SU-DHL-6 (cell line): ENCODE measurements around the gene ITPK1.

Experiments
- H2AFZ ChIP-seq: fragments of 200-600 bp; sonication (generic); 2 replicates; pipeline ENCODE4 v1.6.1; 2014; ENCODE audit warnings: low read depth, mild to moderate bottlenecking, moderate library complexity, mixed read lengths, antibody characterized with exemption, low read length; ENCODE audit not compliant: severe bottlenecking
- H3F3A ChIP-seq: fragments of 200-600 bp; shearing (Covaris generic); 2 replicates; pipeline ENCODE4 v1.6.0; 2016; ENCODE audit warnings: antibody characterized with exemption, mild to moderate bottlenecking; ENCODE audit not compliant: insufficient read depth
- H3K27ac ChIP-seq: fragments of 200-600 bp; sonication (generic); 2 replicates; pipeline ENCODE4 v1.5.1; 2016; ENCODE audit warnings: low read depth, mild to moderate bottlenecking, low read length, moderate library complexity, mixed read lengths
- H3K27me3 ChIP-seq: fragments of 200-600 bp; sonication (generic), shearing (Covaris generic); 2 replicates; pipeline ENCODE4 v1.6.0; 2014; ENCODE audit warnings: mild to moderate bottlenecking, low read length
- H3K36me3 ChIP-seq: fragments of 200-600 bp; sonication (generic); 2 replicates; pipeline ENCODE4 v1.6.1; 2014; ENCODE audit warnings: mild to moderate bottlenecking, low read length, mixed read lengths
- H3K4me2 ChIP-seq: fragments of 300-600, 200-600 bp; shearing (Covaris generic), sonication (generic); 2 replicates; pipeline ENCODE4 v1.6.0; 2014; ENCODE audit warnings: low read length, low read depth, mild to moderate bottlenecking; ENCODE audit not compliant: poor library complexity, severe bottlenecking
- H3K4me3 ChIP-seq: fragments of 200-600 bp; sonication (generic); 2 replicates; pipeline ENCODE4 v1.5.1; 2014; ENCODE audit warnings: antibody characterized with exemption, low read length, mild to moderate bottlenecking, mixed read lengths; ENCODE audit not compliant: insufficient read depth, poor library complexity, severe bottlenecking
- H3K79me2 ChIP-seq: fragments of 200-600 bp; sonication (generic); 2 replicates; pipeline ENCODE4 v1.6.1; 2014; ENCODE audit warnings: mild to moderate bottlenecking, low read length, moderate library complexity; ENCODE audit not compliant: insufficient read depth
- H3K9ac ChIP-seq: fragments of 200-600 bp; sonication (generic); 2 replicates; pipeline ENCODE4 v1.7.0; 2014; ENCODE audit warnings: mild to moderate bottlenecking, low read length
- H3K9me2 ChIP-seq: fragments of 200-600 bp; sonication (generic); replicated peaks from 2 replicates; pipeline ENCODE4 v1.6.1; 2014; ENCODE audit warnings: low read length; ENCODE audit not compliant: insufficient read depth
- H3K9me3 ChIP-seq: fragments of 200-600 bp; sonication (generic); 2 replicates; pipeline ENCODE4 v1.6.1; 2014; ENCODE audit warnings: low read length, mixed read lengths; ENCODE audit not compliant: insufficient read depth
- H4K20me1 ChIP-seq: fragments of 200-600 bp; sonication (generic); 2 replicates; pipeline ENCODE4 v1.6.1; 2014; ENCODE audit warnings: low read depth, mild to moderate bottlenecking, antibody characterized with exemption, low read length, moderate library complexity, mixed read lengths
- CTCF ChIP-seq: fragments of 200-600 bp; sonication (generic); IDR thresholded peaks from one replicate; pipeline ENCODE4 v1.5.1; 2017; ENCODE audit warnings: antibody characterized with exemption, mild to moderate bottlenecking, low read length, moderate library complexity; ENCODE audit not compliant: insufficient read depth, poor library complexity, severe bottlenecking
- EZH2phosphoT487 ChIP-seq: fragments of 200-600 bp; sonication (generic), shearing (Covaris generic); conservative IDR thresholded peaks from 2 replicates; pipeline ENCODE4 v1.6.1; 2018; ENCODE audit warnings: mild to moderate bottlenecking, antibody characterized with exemption, low read length, moderate library complexity, mixed read lengths

The ITPK1 gene

DNA sequence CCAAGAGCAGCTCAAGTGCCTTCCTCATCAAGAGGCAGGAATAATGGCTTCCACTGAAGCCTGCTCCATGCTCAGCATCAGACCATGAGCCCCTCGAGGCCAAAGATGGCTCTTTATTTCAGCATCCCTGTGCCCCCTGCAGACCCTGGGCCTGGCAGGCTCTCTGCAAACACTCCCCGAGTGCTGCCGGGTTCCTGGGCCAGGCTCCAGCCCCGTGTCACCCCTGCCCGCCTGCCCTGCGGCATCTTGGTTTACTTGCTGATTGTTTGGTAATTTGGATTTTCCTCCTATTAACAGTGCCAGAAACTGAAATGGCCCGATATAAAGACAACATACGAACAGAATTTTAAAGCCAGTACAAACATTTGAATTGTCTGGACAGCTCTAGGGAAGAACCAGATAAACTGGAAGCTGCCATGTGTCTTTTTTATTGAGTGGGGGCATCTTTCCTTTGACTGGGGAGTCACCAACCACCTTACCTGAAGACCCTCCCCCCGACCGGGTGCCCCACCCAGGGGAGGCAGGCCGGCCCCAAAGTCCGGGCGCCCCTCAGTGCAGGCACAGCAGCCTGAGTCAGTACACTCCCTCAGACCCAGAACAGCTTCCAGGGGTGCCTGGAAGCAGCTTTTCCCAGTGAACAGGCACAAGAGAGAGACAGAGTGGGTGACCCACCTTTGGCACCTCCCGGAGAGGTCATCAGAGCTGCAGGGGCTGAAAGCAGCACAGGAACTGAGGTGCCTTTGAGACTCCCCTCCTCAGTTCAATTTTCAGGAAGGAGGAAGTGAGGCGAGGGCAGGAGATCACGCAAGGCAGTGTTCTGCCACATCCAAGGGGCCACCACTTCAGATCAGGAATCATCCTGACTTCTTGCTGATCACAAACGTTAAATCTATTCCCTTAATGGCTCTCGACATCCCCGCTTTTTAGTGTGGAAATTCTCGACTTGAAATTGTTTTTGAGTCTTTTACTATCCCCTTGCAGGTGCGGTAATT is 30.6 kb downstream of the ITPK1 start:
- no peak overlapping the region for H3K4me3 ChIP-seq
- no peak overlapping the region for H2AFZ ChIP-seq
- H4K20me1 ChIP-seq = no peaks in the 10 kb centered on the region
- H3K9me2 ChIP-seq = no peaks in the 10 kb centered on the region
- H3F3A ChIP-seq = no peaks in the 10 kb centered on the region
- H3K27me3 ChIP-seq = no peaks in the 10 kb centered on the region
- H3K27ac ChIP-seq = no peak overlapping the region
- H3K36me3 ChIP-seq = no peaks in the 10 kb centered on the region
- H3K4me2 ChIP-seq = no peak overlapping the region
- H3K9me3 ChIP-seq = no peaks in the 10 kb centered on the region
- H3K9ac ChIP-seq = no peak overlapping the region
- no peaks in the 10 kb centered on the region for H3K79me2 ChIP-seq
- TF ChIP-seq CTCF (no peak), EZH2phosphoT487 (no peak)

DNA sequence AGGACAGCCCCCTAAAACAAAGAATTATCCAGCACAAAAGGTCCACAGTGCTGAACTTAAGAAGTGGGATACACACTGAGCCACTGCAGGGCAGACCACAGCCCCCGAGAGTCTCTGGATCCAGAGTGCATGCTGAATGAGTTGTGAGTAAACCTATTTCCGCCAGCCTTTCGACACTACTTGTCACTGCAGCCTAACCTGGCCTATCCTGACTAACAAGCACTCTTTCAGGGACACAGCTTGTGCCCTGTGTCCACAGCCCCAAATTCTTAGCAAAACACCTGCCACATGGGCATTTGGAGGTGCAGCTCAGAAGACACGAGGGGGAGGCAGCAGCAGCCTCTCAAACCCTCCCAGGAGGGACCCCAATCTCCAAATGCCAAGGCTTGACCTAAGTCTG is 31.3 kb downstream of the ITPK1 start:
- Histone ChIP-seq H3K36me3 (no peaks in the 10 kb centered on the region), H4K20me1 (no peaks in the 10 kb centered on the region; the same call in 1 of the 2 replicates), H3K9ac (no peak overlapping the region), H3K9me3 (no peaks in the 10 kb centered on the region), H3K4me2 (no peak overlapping the region), H3F3A (no peaks in the 10 kb centered on the region), H2AFZ (no peak overlapping the region), H3K4me3 (no peak overlapping the region), H3K27ac (no peak overlapping the region), H3K9me2 (no peaks in the 10 kb centered on the region), H3K79me2 (no peaks in the 10 kb centered on the region), H3K27me3 (no peaks in the 10 kb centered on the region)
- TF ChIP-seq CTCF (no peak), EZH2phosphoT487 (no peak)

GRCh38 chr14:93083917-93084316 is 31.8 kb downstream of the ITPK1 start:
- TF ChIP-seq EZH2phosphoT487 (no peak), CTCF (no peak)
- Histone ChIP-seq H3K79me2 (no peaks in the 10 kb centered on the region), H4K20me1 (no peaks in the 10 kb centered on the region; the same call in 1 of the 2 replicates), H3K9ac (no peak overlapping the region), H3K27me3 (no peaks in the 10 kb centered on the region), H3K27ac (no peak overlapping the region), H3F3A (no peaks in the 10 kb centered on the region), H3K4me2 (no peak overlapping the region), H2AFZ (no peak overlapping the region), H3K4me3 (no peak overlapping the region), H3K9me3 (no peaks in the 10 kb centered on the region), H3K36me3 (no peaks in the 10 kb centered on the region), H3K9me2 (no peaks in the 10 kb centered on the region)
